ENCODE data around the gene ZIC2. TPM values are rescaled to one million over a fixed set of nuclear protein-coding genes. Genes with fewer than 3 reads are reported as not detected.

Gene ZIC2
- total RNA-seq, 1 experiment from 2014 or later = not detected

DNA sequence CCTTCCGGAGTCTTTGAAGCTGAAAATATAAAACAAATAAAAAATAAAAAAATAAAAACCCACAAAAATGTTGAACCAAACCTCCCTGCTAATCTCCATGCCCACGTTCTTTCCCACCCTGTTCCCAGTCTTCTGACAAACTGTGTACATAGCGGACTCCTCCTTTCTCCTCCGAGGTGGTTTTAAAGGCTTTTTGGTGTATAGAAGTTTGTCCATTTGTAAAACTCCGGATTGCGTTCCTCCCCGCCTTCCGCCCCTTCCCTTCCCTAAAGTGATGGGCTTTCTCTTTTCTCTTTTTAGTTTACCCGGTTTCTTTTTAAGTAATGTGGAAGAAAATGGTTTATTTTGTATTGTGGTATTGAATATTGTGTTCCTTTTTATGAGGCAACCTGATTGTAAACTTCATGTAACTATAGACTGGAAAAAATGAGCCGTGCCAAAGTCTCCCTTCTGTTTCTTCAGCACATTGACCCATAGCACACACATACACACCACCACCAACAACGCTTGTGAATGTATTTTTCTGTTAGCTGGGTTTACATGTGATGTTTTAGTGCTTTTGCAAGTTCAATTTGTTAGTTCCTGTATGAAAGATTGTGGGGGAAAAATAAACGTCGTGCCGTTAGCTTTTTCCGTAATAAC is 4.4 kb downstream of the ZIC2 start:
- no peak for DNase-seq (ENCODE audit: low read depth)

DNA sequence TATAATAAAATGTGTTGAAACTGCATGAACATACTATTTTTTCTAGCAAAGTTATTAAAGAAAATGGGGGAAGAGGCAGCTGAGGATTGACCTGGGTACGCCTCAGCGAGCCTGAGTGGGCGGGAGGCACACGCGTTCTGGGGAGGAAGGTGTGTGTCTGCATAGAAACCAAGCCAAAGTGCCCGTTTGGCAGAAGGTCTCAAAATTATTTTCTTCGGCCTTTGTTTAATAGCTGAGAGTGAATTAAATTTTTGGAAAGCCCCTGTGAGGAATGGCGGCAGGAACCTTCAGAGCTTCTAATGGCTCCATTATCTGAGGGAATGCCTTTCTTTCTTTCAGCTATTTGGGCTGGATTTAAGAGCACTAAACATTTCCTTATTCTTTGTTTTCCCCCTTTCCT is 5.2 kb downstream of the ZIC2 start:
- no peak for DNase-seq (ENCODE audit: low read depth)

DNA sequence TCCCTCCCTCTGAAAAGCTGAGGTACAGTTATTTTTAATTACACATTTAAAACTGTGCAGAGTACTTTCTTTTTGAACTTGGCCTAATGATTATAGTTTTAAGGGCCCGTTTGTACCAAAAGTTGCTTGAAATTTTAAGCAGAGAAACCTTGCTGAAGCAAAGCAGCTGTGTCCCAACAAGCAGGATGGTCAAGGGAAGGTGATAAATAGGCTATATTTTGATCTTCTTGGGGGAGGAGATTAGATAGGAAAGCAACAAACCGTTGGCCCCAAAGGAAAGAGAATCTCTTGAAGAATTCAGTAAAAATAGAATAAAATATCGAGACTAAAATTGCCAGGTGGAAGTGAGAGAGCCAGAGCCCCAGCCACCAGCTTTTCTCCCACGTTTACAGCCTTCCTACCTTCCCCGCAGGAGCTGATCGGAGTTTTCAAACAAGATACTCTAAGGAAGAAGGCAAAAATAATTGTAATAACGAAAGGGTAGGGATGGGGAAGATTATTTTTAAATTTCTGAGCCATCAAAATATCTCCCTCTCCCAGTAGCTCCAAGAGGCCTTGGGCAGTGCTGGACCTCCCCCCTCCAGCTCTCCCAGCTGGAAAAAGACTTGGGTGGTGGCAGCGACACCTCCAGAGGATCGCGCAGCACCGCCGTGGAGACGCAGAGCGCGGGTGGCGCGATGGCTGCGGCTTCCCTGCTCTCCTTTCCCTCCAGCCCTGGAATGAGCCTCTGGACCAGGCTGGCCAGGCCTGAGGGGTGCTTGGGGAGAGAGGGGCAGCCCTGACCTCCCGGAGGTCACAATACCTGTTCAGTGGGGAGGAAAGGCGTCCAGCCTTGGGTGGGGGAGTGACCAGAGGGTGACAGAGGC is 5.8 kb downstream of the ZIC2 start:
- no peak for DNase-seq (ENCODE audit: low read depth)

DNA sequence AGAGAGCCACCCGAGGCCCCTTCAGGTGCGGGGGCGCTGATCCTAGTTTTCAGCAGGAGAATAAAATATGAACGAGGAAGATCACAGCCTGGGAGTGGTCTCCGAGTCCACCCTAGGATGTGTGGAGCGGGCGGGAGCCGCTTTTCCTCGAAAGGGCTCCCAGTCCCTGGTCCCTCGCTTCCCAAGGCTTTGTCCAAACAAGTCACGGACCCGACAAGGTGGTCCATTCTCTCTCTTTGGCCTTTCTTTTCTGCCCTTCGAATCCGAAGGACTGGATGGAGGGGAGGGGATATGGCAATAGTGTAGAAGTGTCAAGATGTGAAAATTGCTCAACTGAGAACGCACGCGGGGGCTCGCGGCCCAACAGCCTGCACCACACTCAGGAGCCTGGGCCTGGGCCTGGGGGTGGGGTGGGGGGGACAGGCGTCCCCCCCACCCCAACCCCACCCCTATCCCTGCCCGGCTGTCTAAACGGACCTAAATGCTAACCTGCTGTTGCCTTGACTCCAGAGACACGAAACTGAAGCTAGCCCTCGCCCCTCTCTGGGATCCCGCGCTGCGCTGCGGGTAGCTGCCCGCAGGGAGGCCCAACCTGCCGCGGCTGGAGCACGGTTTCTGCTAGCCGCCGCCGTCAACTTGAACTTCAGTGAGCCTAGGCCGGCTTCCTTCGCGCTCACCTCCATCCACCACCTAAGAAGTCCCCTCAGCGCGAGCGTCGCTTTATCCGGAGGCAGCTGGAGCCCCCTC is 7.1 kb downstream of the ZIC2 start:
- DNase-seq (ENCODE audit: low read depth) = no peak

DNA sequence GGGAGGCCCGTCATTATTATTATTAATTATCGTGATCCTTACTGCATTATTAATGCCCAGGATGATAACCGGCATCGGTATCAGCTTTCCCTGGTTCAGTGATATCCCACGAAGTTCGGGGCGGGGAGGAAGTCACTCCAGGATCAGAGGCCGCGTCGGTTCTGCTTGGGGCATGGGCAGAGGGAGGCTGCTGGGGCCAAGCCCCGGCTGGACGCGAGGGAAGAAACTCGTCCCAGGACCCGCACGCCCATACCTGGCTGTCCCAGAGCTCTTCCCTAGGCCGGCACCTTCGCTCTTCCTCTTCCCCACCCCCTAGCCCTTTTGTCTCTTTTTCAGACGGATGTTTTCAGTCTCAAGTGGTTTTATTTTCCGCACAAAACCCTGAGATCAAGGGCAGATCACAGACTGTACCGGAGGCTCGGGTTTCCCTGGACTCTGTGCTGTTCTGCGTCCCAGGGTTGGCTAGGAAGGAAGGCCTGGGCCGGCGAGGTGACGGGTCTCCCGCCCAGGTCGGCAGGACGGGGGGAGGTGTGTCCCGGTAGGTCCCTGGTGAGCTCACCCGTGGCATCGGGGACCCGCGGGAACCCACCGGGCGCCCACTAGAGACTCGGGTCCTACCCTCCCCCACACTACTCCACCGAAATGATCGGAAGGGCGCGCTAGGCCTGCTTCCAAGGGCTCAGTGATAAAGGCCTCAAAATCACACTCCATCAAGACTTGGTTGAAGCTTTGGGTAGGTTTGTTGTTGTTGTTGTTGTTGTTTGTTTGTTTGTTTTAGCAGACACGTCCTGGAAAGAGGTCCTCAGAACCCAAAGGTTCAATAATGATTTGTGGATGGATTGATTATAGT is 7.9 kb downstream of the ZIC2 start:
- DNase-seq (ENCODE audit: low read depth) = no peak

DNA sequence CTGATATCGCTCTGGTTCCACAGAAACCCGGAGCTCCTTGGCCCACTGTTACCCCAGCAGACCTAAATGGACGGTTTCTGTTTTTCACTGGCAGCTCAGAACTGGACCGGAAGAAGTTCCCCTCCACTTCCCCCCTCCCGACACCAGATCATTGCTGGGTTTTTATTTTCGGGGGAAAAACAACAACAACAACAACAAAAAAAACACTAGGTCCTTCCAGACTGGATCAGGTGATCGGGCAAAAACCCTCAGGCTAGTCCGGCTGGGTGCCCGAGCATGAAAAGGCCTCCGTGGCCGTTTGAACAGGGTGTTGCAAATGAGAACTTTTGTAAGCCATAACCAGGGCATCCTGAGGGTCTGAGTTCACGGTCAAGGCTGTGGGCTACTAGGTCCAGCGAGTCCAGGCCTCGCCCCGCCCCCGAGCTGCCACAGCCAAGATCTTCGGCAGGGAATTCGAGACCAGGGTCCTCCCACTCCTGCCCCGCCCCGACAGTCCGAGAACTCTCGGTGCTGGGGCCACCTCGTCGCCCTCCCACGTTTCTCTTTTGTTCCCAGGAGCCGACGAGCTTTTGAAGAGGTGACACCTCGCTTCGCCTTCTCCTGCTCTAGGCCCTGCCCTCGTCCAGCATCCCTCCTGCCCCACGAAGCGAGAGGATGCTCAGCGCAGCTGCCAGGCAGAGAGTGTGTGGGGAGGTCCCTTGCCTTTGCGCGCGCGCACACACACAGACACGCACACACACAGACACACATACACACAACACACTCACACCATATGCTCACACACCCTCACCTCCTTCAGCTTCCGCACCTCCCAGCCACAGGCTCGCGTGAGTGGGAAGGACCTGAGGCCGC is 8.8 kb downstream of the ZIC2 start:
- no peak for DNase-seq (ENCODE audit: low read depth)

DNA sequence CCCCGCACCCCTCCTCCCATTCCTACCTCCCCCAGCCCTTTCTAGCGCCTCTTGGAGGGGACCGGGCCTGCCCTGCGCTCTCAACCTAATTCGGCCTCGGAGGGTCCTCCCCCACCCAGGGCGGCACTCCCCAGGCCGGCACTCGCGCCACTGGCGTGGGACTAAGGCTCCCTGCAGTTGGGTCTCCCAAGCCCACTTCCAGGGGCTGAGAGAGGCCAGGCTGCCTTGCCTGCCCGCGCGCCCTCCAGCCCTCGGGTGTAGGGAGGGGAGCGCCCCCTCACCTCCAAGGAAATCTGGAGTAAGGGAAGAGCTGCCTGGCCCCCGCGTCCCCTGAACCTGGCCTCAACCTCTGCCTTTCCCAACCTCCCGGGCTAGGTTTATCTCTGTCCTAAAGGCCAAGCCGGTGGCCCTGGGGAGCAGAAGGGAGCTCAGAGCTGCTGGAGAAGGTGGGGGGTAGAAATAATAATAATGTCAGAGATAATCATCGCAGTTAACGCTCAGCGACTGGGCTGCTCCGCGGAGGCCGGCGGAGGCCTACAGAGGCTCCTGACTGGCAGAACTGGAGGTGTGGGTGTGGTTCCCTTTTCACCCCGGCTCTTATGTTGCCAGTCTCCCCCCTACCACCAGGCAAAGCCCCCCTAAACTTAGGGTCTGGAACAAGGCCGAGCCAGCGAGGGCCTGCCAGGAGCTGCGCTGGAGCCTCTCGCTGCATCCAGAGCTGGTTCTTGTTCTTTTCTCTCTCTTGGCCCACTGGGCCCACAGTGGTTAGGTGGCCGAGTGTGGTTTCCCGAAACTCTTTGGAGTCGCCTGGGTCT is 9.6 kb downstream of the ZIC2 start:
- no peak for DNase-seq (ENCODE audit: low read depth)

DNA sequence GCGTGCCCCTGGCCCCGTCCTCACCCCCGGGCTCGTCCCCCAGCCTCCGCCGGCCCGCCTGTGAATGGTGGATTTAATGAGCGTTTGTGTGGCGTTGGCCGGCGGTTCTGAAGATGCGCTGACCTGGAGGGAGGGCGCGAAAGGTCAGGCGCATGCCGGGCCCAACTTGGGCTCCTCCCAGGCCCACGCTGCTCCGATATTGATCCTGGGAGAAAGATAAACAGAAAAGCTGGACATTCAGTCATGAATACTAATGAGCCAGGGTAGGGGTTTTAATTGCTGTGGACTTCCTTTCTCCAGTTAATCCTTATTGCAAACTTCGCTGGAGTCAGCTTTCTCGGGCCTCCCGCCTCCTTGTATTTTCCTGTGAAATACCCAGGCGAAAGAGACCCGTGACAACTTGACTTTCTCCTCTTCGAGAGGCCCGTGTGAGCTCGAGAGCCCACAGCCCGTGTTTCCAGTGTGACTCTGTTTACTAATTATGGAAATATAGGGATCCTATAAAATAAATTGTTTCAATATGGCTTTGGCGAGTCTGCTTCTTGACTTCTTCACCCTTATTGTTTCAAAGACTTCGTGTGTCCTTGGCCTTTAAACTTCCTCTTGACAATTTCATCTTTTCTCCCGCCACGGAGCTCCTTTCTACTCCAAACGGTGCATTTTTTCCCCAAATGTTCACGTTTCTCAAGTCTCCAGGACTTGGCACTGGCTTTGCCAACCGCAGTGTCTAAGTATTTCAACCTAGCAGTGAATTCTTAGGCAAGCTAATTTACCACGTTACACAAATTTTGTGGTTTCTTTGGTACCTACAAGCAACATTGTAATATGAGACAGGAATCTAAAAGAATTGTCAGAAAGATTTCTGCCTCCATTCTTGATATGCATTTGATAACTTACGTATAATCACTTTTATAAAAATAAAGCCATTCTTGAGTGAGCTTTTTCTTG is 10.5 kb downstream of the ZIC2 start:
- no peak for DNase-seq (ENCODE audit: low read depth)

DNA sequence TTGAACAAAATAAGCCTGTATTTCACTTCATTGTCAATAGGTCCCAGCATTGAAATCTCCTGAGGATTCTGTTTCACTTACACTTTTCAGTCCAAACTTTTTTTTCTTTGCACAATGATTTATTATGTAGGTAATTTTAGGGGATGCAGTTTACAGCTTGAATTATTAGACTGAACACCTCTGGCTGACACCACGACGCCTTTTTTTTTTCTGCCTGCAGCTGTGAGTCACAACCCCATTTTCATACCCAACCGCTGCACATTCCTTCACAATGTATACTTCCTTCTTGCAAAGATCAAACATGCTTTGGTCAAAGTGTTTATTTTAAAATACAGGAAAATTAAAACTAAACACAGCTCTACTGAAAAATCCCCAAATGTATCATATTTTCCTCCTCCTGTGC is 11.4 kb downstream of the ZIC2 start:
- peak; percentile 31 for DNase-seq (ENCODE audit: low read depth)

DNA sequence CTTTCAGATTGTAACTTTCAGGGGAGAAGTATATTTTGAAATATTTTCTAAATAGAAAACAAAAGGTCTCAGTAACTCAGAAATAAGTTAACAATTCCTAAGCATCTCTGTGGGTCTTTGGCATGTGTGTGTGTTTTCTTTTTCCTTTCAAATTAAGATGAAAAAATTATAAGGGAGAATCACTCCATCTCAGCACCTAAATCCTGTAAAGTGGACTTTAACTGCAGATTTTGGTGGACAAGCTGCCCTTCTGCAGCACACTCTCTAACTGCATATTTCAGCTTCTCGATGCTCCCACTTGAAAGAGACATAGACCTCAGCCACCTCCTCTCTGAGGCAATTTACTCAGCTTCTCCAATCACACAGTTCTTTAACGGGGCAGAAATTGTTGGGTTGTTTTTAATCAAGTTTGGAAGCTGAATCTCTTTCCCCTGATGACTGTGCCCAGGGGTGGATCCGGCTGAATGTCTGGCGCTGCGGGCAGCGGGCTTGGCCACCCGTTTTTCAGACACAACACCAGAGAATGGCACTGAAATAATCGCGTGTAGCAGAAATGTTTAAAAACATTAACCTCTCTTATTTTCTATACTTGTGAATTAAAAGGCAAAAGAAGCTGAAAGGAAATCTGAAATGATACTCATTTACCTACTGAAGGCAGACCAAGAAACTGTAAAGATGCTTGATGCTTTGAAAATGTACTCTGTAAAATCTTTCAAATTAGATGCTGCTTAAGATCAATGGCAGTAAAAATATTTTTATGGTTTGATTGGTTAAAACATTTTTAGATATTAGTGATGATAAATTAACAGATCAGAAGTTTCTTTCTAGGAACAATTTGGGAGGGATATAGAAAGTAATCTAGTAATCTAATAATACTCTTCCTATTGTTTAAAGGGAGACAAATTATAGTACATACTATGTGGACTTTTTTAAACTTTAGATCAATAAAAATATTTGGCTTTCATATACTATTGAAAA is 12.4 kb downstream of the ZIC2 start:
- no peak for DNase-seq (ENCODE audit: low read depth)

DNA sequence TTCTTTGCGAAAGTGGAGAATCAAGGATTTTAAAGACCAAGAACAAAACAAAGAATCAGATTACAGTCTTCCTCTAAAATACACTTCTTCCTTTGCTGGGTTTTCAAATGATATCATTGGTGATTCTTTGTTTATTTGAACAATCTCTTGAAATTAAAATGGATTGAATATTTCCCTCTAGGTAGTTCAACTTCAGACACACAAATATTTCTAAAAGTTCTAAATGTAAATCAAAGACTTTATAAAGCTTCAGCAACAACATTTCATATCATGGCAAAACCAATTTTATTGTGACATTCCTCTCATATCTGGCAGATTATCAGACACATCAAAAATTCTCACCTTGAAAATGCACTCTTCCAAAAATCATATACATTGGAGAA is 13.0 kb downstream of the ZIC2 start:
- no peak for DNase-seq (ENCODE audit: low read depth)

DNA sequence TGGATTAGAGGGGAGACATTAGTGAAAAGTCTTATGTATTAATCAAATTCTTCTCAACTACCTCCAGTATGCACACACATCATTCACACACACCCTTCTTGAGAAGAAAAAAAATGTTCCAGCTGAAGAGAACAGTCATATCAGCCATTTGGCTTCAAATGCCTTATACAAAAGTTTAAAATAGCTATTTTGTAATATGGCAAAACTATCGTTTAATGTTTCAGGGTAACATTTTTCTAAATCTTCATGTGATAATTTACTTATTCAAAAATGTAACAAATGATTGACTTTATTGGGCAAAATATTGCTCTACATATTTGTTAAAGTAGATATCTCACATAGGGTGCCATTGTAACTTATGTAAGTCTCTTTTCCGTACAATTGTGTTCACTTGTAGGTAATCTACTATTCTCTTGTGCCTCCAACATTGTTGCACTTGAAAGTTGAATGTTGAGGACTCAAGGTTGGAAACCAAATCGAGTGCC is 13.6 kb downstream of the ZIC2 start:
- DNase-seq (ENCODE audit: low read depth) = no peak

DNA sequence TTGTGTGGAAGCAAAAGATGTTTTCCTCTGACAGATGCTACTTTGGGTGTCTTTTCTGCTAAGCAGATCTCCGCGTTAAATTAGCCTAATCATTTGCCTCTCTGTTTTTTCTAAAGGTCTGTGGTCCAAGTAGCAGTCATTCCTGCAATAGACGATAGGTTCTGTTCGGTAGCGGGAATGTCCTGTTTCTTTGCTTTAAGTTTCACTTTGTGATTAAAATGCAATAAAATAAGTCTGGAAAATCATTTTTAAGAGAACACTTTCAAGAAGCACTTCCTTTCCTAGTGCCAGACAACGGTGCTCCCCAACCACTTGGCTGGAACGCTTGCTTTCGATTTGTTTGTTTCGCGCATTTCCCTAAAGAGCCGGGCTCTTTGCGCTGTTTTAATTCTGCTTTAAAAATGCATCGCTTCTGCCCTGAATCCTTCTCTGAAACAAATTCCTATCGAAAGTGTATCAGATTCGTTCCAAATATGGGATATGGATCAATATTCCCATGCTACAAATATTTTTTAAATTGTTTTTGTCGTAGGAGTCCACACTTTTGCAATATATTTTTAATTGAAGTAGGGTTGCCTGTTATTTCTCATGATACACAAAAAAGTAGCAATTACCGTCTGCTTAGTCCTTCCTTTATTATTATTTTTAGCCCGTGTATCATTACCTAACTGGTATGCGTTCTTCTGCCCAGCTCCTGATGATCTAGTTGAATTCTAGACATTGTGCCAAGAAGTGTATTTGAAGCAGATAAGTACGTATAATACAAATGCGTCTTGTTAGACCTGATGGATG is 14.2 kb downstream of the ZIC2 start:
- DNase-seq (ENCODE audit: low read depth) = no peak

DNA sequence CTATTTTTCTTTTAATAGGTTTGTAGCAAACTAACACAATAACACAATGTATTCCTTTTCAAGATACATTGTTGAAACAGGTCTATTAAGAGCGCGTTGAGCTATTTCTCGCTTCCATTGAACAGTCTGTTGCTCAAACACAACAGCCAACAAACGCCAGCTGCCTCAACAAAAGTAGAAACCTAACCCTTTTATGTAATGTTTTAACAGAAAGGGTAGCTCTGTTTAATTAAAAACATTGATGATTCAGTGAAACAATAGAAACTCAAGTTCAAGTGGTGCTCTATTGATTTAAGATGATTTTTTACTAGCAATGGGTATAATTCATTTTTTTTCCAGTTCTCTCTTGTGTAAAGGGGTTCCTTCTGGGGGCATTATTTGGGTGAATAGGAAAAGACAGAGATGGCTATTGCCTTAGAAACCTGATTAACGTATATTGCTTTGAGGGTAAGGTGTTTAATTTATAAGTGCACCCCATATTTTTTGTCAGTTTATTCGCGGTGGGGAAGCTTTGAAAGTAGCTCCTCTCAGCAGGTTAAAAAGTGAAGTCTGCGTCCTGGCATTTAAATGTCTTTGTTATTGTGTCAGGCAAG is 14.9 kb downstream of the ZIC2 start:
- no peak for DNase-seq (ENCODE audit: low read depth)

DNA sequence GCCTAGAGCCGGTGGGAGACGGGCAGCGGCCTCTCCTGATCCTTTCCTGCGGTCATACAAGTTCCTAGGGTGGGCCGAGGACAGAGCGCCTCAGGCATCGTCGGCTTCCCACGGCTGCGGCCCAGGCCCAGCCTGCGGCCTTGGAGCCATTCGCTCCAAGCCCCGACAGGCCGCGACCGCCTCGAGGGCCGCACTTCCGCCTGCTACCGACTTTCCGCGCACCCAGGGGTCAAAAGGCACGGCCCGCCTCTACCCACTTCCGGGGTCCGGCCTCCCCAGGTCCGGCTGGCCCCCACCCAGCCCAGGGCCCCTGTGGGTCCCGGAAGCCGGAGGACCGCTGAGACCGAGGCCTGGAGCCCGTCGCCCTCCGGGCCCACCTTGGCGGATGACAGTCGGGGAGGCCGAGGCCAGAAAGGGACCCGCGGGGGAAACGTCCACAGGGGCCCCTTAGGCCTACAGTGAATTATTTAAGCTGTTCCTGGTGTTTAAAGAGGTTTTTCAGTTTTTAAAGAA is 16.2 kb downstream of the ZIC2 start:
- no peak for DNase-seq (ENCODE audit: low read depth)

DNA sequence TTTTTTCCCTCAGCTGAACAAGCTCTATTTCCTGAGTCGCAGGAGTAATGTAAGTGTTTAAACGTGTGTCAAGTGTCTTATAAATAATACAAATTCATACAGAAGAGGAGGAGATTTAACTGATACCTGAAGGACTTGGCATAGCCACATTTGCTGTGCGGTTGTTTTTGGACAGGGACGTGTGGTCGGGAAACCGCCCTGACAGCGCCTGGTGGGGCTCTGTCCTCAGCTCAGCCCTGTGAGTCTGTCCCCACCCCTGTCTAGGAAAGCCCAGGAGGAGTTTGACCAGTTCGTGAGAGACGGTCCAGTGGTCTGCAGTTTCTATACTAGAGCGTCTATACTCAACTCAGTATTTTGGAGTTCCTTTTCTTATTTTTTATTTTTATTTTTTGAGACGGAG is 16.7 kb downstream of the ZIC2 start:
- no peak for DNase-seq (ENCODE audit: low read depth)

Measured in LHCN-M2 (cell line).